ENCODE results near the gene GABRG2.
"Not testable (repeated sequence)": the region's sequence is repeated elsewhere in the genome, so short reads cannot be mapped to it uniquely, and the experiment has no call there.

Gene GABRG2

DNA sequence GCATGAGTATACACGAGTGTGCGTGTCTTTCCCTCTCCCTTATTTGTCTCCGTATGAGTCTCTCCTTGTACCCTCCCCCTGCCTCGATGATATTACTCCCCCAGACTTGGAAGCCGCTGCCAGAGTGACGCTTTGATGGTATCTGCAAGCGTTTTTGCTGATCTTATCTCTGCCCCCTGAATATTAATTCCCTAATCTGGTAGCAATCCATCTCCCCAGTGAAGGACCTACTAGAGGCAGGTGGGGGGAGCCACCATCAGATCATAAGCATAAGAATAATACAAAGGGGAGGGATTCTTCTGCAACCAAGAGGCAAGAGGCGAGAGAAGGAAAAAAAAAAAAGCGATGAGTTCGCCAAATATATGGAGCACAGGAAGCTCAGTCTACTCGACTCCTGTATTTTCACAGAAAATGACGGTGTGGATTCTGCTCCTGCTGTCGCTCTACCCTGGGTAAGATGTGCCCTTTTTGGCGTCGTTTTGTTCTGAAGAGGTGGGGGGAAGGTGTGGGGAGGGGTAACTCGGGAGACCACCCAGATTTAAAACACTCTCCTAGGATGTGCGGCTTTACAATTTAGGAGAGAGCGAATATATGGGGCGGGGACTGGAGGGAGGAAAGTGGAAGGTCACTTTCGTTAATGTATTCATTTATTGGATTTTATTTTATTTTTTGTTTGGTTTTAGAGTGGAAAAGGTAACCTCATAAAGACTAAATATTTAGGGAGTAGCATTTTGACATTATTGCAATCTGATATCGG is at the start of gene GABRG2:
Gene GABRG2, plus strand, starts transcription at position 119 of the 757 bp plus-strand sequence. Its CDS starts 227 bp downstream, at position 346.
- DNase-seq: no peak

DNA sequence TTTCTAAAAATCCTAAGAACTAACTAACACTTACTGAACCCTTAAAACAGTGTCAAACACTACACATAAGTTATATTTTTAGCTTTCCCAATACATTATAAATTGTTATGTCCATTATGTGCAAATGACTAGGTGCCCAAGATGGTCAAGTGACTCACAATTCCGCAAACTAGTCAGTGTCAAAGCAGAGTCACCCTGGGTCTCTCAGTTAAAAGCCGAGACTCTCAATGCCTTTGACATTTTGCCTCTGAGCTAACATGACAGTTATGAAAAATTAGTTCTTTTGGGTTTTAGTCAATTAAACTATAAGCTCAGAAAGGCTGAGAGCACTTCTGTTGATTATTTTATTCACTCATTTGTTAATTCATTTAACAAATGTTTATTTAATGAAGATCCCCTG is 42.3 kb upstream of the GABRG2 start:
- DNase-seq: no peak

DNA sequence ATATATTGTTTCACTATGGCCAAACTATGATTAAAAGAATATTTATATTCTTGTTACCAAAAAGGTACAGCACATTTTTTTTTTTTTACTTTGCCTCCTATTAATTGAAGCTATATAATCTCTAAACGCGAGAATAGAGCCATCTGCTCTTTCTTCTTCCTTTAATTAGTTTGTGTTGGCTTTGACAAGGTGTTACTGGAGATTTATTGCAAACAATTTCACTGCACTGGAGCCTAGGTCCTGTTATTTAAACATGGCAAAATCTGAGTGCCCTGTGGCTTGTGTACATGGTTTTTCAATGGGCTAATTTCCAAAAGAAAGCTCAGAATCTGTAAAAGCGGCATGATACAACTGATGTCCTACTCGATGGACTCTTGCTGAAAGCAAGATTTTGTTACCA is 40.8 kb upstream of the GABRG2 start:
- DNase-seq: no peak

DNA sequence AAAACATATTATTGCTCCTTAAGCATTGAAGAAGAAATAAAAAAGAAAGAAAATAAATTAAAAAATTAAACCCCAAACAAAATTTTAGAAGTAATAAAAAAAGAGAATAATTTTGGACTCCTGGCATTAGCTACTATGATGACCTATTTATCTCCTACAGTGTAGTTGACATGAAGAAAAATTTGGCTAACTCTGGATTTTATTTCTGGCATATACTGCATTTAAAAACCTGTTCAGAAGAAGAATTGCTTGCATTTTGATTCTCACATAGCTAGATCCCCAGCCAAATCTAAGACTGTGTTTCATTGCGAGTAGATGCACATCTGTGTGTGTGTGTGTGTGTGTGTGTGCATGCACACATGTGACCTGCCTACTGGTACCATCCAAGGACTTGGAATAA is 30.1 kb upstream of the GABRG2 start:
- DNase-seq: no peak

DNA sequence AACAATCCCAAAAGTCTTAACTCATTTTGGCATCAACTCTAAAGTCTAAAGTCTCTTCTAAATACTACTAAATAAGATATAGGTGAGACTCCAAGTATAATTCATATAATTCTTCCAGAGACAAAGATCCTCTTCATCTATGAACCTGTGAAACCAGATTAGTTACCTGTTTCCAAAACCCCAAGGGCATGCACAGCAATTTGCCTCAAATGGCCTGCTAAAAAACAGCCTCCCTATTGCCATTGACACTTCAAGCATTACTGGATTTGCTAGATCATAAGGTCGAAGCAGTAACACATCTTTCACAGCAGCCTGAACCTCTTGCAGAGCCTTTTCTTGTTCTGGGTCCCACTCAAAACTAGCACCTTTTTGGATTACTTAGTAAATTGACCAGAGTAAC is 20.3 kb upstream of the GABRG2 start:
- DNase-seq: no peak

DNA sequence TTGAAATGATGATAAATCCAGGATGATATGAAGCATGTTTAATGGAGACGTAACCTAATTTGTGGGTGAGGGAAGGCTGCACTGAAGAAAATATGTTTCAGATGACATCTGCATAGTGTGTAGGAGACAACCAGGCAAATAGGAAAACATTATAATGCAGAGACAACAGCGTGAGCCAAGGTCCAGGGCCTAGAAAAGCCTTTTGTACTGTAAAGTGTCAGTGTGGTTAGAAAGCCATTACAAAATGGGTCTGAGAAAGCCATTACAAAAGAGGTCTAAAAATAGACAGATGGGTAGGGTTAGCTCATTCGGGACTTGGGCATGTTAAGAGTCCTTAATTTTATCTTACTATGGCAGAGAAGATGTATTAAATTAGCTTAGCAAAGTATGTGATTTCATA is 14.9 kb upstream of the GABRG2 start:
- DNase-seq: no peak

DNA sequence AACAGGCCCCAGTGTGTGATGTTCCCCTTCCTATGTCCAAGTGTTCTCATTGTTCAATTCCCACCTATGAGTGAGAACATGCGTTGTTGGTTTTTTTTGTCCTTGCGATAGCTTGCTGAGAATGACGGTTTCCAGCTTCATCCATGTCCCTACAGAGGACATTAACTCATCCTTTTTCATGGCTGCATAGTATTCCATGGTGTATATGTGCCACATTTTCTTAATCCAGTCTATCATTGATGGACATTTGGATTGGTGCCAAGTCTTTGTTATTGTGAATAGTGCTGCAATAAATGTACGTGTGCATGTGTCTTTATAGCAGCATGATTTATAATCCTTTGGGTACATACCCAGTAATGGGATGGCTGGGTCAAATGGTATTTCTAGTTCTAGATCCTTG is 12.5 kb upstream of the GABRG2 start:
- DNase-seq: not testable (repeated sequence)

DNA sequence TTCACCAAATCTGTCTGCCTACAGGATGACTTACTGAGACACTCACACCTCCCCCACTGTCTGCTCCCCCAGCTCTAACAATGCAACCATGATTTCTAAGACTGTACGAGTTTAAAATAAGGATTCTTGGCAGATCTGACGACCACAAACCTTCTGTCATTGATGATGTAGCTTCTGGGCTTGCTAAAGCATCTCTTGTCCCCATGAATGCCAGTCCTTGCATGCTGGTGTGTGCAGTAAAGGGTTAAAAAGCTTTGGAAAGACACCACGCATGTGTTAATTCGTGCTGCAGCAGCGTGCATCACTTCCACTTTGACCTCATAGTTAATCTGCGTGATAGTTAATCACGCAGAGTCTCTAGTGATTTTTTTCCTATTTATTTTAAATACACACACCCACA is 411 bp upstream of the GABRG2 start:
- DNase-seq: no peak

DNA sequence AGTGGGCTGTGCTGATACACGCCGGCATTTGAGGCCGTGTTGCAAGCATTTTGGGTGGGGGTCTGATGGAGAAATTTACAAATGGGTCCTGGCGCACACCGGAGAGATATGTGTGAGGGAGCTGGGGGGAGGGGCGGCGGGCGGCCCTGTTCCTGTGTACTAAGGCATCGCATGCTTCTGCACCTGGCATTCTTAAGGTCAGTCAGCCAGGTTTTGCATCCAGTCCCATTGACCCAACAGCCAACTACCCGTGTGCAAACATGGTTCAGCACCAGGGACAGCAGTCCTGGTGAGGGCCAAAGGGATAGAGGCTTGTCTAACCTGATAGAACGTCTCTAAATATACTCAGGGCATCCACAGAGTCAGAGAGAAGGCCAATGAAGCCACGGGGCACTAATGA is 839 bp downstream of the GABRG2 start:
- no peak for DNase-seq

DNA sequence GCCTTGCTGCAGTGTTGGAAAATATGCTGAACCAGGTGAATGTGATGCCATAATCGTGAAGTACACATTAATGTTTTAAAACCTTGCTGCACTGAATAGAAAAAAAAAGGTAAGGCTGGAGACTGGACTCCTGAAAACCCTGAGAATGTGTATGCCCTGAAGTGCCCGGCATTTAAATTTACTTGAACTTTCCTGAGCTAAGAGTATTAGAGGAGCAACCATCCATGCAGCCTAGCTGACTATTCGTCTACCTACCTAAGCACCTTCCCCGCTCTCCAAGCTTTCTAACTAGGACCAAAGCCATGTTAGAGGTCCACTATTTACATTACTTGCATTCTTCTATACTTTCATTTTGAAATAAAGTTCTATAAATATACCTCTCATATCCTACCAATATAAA is 1.4 kb downstream of the GABRG2 start:
- DNase-seq: no peak

DNA sequence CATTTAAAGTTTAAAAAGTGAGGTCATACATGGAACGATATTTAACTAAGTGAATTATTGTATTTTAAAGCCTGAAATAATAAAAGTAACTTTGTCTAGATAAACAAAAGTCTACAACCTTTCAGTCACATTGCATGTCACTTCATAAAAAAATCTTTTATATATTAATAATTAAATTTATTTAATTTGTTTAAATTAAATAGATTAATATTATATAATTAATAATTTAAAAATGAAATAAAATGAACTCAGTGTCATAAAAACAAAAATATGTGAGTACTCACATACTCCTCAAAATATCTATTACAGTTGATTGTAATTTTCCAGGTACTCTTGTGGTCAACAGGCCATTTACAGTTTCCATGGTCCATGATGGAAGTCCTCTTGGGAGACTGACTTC is 11.2 kb downstream of the GABRG2 start:
- DNase-seq: no peak

DNA sequence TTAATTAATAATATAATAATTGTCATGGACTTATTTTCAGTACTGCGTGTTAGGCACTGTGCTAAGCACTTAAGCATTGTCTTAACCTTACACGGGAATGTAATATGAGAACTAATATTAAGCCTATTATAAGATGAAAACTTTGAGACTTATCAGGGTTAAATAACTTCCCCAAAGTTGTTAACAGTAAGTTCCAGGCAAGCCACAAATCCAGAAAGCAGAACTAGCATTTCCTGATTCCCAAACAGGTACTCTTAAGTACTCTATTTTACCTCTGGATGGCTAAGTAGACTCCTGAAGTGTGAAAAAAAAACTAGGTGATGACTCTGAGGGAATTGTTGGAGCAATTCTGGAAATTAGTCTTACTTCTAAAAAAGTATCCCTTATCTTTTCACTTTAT is 23.8 kb downstream of the GABRG2 start:
- DNase-seq: no peak

DNA sequence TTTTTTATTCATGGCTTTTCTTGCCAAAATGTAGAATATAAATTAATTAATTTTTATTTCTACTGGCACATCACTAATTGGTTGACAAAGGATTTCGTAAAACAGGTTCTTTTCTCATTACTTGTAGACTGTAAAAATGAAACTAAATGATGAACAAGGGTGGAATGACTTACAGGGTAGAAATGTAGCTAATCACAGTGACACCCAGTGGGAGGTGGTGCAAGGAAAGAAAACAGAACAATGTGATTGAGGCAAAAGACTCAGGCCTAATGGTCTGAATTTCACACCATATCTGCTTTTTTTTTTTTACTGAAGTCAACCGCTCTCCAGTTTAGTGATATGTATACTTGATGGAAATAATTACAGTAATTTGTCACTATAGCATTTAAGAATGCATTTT is 28.9 kb downstream of the GABRG2 start:
- DNase-seq: no peak

DNA sequence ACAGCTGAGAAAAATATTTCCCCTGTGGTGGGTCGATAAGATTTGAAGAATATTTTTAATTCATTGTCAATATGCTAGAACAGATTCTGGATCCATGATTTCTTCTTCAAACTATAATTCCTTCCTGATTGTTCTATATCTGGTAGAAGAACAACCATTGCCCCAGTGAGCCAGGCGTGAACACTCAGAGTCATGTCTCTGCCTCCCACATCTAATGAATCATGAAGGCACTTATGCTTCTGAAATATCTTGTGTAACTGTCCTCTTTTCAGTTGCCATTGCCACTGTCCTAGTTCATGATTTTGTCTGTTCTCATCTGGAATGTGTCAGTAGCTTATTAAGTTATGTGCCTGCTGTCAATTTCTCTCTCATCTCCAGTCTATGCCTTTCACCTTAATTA is 40.0 kb downstream of the GABRG2 start:
- no peak for DNase-seq

DNA sequence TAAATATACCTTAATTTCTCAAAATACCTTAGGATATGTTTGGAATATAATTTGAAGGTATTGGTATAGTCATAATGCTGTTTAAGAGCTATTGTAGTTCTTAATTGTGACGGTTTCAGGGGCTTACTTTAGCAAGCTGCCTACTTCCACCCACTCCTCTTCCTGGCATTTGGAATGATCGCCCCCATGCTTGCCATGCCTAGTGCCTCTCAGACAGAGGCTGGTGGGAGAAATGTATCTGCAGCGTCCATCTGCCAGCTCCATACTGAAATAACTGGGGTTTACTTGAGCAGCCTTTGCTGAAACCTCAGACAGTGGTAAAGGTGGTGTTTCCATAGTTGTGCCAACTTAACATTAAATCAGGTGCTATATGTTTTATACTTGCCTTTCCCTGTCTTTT is 52.2 kb downstream of the GABRG2 start:
- no peak for DNase-seq

DNA sequence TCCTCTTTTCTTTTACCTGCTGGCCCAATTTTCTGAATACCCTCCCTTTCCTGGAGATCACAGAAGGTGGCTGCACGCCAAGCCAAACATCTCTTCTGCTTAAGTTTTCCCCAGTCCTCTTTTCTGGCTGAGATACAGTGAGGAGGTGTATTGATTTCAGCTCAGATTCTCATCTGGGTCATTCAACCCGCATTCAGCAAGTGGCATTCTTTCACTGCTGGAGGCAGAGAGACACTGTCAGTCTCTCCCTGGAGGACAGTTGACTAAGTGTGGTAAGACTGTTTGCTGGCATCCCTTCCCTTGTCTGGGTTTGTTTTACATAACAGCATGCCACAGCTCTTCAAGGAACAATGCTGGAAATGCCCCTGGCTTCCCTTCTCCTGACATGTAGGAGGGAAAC is 60.5 kb downstream of the GABRG2 start:
- DNase-seq: no peak

DNA sequence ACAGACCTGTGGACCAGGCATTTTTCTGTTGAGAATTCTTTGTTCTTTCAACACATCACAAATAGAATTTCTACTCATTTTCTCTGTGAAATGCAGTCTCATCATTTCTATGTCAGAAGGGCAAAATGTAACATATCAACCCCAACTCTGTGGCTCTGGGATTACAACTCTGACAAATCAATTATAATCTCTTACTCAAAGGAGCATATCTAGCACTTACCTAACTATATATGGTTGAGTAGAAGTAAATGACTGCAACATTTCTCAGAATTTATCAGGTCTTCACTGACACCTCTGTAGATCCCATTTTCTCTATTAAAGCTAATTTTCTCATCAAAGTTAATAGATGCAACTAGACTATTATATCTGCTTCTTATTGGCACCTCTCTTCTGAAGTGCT is 64.8 kb downstream of the GABRG2 start:
- no peak for DNase-seq

DNA sequence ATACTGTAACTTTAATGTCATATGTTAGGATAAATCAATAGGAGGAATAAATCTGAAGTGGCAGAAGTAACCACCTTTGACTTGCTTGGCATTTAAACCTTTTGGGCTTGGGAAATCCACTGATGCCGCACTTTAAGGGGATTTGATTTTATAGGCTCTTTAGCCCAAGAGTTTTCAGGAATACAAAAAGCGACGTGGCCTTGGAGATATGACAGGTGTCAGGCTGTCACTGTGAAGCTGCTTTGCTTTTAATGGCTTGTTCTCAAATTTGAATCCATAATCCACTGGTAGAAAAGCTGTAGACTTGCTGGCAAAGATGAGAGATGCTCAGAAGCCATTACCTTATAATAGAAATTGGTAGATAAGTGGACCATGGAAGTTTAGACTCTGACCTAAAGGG is 71.6 kb downstream of the GABRG2 start:
- no peak for DNase-seq

DNA sequence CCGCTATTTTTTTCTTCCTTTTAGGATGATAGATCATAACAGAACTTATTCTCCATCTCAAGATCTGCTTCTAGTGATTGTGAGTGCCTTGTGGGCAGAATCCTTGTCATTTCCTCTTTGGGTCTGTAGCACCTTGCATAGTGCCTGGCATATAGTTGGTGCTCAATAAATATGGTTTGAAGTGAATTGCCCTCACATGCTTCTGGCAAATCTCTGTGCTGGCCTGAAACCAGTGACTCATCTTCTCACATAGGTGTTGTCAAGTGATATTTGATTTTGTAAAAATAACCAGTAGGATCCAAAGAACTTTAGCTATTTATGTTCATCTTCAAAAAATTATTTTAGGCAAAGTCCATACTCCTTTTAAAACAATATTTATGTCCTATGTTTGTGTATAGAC is 86.7 kb downstream of the GABRG2 start:
- DNase-seq: no peak

DNA sequence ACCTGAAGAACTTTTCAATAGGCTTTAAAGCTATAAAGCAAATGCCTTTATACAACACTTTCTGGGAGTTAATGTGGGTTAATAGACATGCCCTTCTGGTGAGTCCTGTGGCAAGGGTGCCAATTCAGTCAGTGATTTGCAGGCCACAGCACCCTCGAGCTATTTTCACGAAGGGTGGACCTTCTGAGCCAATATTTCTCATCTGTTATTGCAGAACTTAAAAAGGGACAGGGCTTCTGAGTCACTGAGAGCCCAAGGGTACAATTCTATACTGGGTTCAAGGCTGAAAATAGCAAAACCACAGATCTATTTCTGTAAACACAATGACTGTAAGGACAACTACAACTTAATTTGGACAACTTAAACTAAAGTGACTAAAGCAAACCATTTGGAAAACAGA is 92.8 kb downstream of the GABRG2 start:
- DNase-seq: no peak

DNA sequence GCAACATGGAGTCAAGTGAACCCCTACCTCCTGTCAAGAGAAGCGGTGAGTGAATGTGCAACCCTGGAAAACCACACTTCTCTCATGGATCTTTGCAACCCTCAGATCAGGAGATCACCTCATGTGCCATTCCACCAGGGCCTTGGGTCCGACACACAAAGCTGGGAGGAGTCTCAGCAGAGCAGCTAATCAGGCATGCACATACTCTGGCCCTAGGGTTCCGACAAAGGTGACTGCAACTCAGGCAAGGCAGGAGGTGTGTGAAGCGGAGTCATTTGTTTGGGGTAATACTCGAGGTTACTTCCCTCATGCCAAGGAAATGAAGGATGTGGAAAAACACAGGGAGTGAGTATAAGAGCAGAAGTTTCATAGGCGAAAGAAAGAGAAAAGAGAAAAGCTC is 96.1 kb downstream of the GABRG2 start:
- no peak for DNase-seq

DNA sequence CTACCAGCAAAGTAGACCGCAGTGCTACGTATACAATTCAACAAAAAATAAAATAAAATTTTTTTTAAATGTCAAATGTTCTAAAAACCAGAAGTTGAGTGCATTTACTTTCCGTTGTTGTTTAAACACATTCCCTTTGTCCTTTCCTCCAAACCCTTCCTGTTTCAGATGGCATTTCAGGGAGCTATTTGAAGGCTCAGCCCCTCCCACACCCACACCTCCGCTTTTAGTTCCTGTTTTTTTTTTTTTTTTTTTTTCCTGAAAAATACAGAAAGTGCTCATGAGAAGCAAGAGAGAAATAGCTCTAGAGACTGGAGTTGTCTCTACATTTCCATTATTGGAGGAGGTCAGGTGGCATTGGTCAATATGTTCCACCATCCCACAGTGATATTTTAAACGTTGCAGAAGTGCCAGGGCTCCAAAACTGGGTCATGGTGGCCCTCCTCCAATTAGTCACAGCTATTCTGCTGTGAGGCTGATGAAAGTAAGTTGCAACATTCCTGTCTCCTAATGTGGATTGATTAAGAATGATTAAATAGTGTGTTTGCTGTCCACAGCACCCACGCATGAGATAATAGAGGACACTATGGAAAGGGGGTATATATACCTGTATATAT is 106.9 kb downstream of the GABRG2 start:
- no peak for DNase-seq

DNA sequence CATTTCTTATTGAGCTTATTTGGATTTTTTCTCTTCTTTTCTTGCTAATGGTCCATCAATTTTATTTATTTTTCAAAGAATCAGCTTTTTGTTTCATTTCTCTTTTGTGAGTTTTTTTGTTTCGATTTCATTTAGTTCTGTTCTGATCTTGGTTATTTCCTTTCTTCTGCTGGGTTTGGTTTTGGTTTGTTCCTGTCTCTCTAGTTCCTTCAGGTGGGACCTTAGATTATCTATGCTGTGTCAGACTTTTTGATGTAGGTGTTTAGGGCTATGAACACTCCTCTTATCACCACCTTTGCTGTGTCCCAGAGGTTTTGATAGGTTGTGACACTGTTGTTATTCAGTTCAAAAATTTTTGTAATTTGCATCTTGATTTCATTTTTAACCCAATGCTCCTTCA is 119.8 kb downstream of the GABRG2 start:
- DNase-seq: no peak

DNA sequence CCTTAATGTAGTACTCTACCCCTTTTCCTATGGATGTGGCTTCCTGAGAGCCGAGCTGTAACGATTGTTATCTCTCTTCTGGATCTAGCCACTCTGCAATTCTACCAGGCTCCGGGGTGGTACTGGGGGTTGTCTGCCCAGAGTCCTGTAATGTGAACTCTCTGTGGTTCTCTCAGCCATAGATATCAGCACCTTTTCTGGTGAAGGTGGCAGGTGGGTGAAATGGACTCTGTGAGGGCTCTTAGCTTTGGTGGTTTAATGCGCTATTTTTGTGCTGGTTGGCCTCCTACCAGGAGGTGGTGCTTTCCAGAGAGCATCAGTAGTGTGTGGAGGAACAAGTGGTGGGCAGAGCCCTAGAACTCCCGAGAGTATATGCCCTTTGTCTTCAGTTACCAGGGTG is 122.1 kb downstream of the GABRG2 start:
- no peak for DNase-seq

DNA sequence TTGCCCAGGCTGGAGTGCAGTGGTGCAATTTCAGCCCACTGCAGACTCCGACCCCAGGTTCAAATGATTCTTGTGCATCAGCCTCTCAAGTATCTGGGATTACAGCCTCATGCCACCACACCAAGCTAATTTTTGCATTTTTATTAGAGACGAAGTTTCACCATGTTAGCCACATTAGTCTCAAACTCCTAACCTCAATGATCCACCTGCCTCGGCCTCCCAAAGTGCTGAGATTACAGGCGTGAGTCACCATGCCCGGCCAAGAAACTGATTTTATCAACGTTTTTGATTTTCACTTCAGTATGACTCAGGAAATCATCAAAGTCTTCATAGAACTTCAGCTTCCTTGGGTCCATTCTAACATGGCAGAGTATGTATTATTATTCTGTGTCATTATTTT is 125.4 kb downstream of the GABRG2 start:
- DNase-seq: no peak
